Kidney (tissue), 14 donors: Measurements from ENCODE around the gene POLR3A. TPM values are rescaled to one million over a fixed set of nuclear protein-coding genes. Genes with fewer than 3 reads are reported as not detected.

ENCODE experiments used
- DNase-seq, 5 donors: peaks; one replicate each; pipeline ENCODE4 v3.0.0-alpha.2; 2013 to 2020
- FAIRE-seq: peaks from 2 replicates; lab custom pipeline; 2012; peaks lifted over from hg19 to GRCh38; lab: Jason Lieb, UNC
- H3K27ac ChIP-seq, 2 donors: one replicate each; pipeline ENCODE4 v1.7.0; 2013; ENCODE audit warnings: low read depth in 2 of 2, low read length in 2 of 2, inconsistent platforms in 1 of 2
- H3K27me3 ChIP-seq: one replicate; pipeline ENCODE4 v1.7.1; 2013; ENCODE audit warnings: low read length, inconsistent platforms; ENCODE audit not compliant: control insufficient read depth, insufficient read depth
- H3K36me3 ChIP-seq, 3 donors: one replicate each; pipeline versions ENCODE4 v1.7.0 to v1.7.1; 2013; ENCODE audit warnings: low read length in 3 of 3, control low read depth in 1 of 3, inconsistent platforms in 1 of 3; ENCODE audit not compliant: insufficient read depth in 3 of 3, control insufficient read depth in 2 of 3
- H3K4me1 ChIP-seq, 3 donors: one replicate each; pipeline versions ENCODE4 v1.7.0 to v1.7.1; 2013; ENCODE audit warnings: low read length in 3 of 3, inconsistent platforms in 1 of 3, low read depth in 1 of 3; ENCODE audit not compliant: control insufficient read depth in 2 of 3, insufficient read depth in 2 of 3
- H3K4me3 ChIP-seq, 3 donors: one replicate each; pipeline versions ENCODE4 v1.7.0 to v1.8.1; 2013; ENCODE audit warnings: low read length in 3 of 3, control low read depth in 1 of 3, inconsistent platforms in 1 of 3
- H3K9ac ChIP-seq, 3 donors: one replicate each; pipeline versions ENCODE4 v1.7.0 to v1.7.1; 2013; ENCODE audit warnings: low read length in 3 of 3, control low read depth in 1 of 3, inconsistent platforms in 1 of 3
- H3K9me3 ChIP-seq, 3 donors: one replicate each; pipeline versions ENCODE4 v1.7.0 to v1.7.1; 2013; ENCODE audit warnings: low read length in 3 of 3, control low read depth in 1 of 3, inconsistent platforms in 1 of 3; ENCODE audit not compliant: control insufficient read depth in 2 of 3, insufficient read depth in 1 of 3
- CTCF ChIP-seq: IDR thresholded peaks from 3 replicates; pipeline ENCODE4 v1.5.1; 2012; ENCODE audit warnings: mild to moderate bottlenecking, moderate library complexity, borderline replicate concordance; ENCODE audit not compliant: insufficient read depth; ENCODE audit errors: extremely low read depth
- intact Hi-C: fragments of 100-400 bp; cut with DNase I; formaldehyde crosslinking; loops from one replicate; pipeline ENCODE4 v1.11.1; 2022
- polyA plus RNA-seq: library from polyadenylated mRNA; stranded (reverse); fragments of 350-450 nt; fragmentation: Illumina TruSeq; extraction: RNeasy Lipid Tissue Mini Kit (QIAGEN cat#74804); gene quantifications from one replicate; pipeline ENCODE4 v1.2.3, GENCODE V29; 2014; ENCODE audit warnings: low read depth, low replicate concordance; ENCODE audit not compliant: insufficient read depth
- total RNA-seq: library from RNA; stranded (reverse); fragmentation: NEBNext Ultra II Directional; extraction: Animal tissue kit (Norgen Biotek cat#: 25700); gene quantifications from one replicate; pipeline ENCODE4 v1.2.1, GENCODE V29; 2021
- donor health status: control.
- donor health status: control.
- donor health status: control.
- donor health status: control.
- donor health status: control.
- donor health status: DM: yes; HTN: yes; CAD: no.
- donor health status: Normal renal cell carcinoma (clear cell type).

The POLR3A gene
- total and polyA plus RNA-seq, 2 donors from 2014 or later = 4.9 to 13.3 TPM

DNA sequence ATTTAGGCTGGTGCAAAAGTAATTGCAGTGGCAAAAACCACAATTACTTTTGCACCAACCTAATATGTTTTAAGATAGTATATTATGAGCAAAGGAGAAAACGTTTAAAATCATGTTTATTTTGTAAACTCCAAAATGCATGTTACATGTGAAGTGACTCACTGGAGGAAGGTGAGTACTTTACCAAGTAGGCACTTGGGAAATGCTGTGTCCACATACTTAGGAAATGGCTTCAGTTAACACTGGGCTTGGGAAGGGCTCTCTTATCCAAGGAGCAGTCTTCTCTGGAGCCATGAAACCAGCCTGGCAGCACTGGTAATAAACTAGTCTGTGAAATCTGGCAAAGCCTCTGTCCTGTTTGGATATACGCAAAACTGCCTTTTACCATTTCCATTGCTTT lies 8.8 kb upstream of the POLR3A start:
- Histone ChIP-seq H3K9ac (no peak overlapping the region), H3K4me1 (peaks cover 3 to 8% (median 6%) of the 10 kb centered on the region in 3 donors), H3K36me3 (peaks cover 36 to 57% (median 38%) of the 10 kb centered on the region in 3 donors), H3K9me3 (no peaks in the 10 kb centered on the region), H3K4me3 (no peak overlapping the region), H3K27me3 (no peaks in the 10 kb centered on the region), H3K27ac (no peak overlapping the region)
- intact Hi-C loops = no loop called here
- DNase-seq (no peak), FAIRE-seq (no peak)
- no peak for TF ChIP-seq CTCF

DNA sequence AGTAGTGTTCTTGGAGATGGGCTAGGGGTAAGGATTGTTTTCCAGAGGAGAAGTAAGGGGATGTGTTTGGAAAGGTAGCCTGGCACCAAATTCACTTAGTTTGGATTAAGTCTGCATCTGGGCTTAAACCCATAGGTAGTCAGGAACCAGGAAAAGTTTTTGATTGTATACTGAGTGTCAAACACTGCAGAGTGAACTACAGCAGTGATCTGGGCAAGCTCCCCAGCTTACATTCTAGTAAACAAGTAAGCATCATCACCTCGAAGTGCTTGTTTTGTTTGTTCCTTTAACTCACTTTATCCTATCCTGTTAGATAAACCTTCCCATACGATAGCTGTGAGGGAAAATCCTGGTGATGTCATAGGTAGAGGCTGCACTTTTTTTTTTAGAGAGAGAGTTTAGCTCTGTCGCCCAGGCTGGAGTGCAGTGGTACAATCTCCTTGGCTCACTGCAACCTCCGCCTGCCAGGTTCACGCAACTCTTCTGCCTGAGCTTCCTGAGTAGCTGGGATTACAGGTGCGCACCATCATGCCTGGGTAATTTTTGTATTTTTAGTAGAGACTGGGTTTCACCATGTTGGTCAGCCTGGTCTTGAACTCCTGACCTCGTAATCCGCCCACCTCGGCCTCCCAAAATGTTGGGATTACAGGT lies 6.7 kb upstream of the POLR3A start:
- intact Hi-C loops = no loop called here
- Histone ChIP-seq H3K9ac (no peak overlapping the region), H3K36me3 (peaks cover 30 to 52% (median 34%) of the 10 kb centered on the region in 3 donors), H3K27ac (no peak overlapping the region), H3K27me3 (no peaks in the 10 kb centered on the region), H3K4me1 (peaks cover 3 to 6% (median 6%) of the 10 kb centered on the region in 3 donors), H3K4me3 (no peak overlapping the region), H3K9me3 (no peaks in the 10 kb centered on the region)
- no peak for TF ChIP-seq CTCF
- FAIRE-seq = no peak
- DNase-seq = no peak

DNA sequence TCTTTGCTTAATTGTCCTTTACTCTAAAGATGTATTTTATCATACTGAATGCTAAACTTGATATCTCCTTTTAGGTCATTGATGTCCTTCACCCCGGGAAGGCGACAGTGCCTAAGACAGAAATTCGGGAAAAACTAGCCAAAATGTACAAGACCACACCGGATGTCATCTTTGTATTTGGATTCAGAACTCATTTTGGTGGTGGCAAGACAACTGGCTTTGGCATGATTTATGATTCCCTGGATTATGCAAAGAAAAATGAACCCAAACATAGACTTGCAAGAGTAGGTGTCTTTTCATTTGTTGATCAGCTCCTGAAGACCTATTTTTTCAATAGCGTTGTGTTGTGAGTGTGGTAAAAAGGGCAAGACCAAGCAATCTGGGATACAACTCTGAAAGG lies 6.1 kb upstream of the POLR3A start:
- Histone ChIP-seq H3K9me3 (no peaks in the 10 kb centered on the region), H3K27ac (no peak overlapping the region), H3K9ac (peak overlapping the region in 1 of 3 donors; percentile 71), H3K4me1 (peaks cover 3 to 6% (median 6%) of the 10 kb centered on the region in 3 donors), H3K36me3 (peaks cover 25 to 46% (median 28%) of the 10 kb centered on the region in 3 donors), H3K27me3 (no peaks in the 10 kb centered on the region), H3K4me3 (no peak overlapping the region)
- no peak for TF ChIP-seq CTCF
- intact Hi-C loops = no loop called here
- DNase-seq (no peak), FAIRE-seq (no peak)
